Activated CD8-positive, alpha-beta memory T cell treated with anti-CD3 and anti-CD28 coated beads for 36 hours (primary cell): ENCODE results near the gene IL1RAPL1. TPM values are rescaled to one million over a fixed set of nuclear protein-coding genes. Genes with fewer than 3 reads are reported as not detected.

Experiments used
- CTCF ChIA-PET: fragments of 350-600 bp; sonication (Branson Sonifier 250); formaldehyde crosslinking; loops from one replicate; lab custom pipeline; 2021; ENCODE audit warnings: antibody characterized with exemption; lab: Charles Lee
- POLR2A ChIA-PET: fragments of 350-600 bp; sonication (Branson Sonifier 250); formaldehyde crosslinking; loops from one replicate; lab custom pipeline; 2021; ENCODE audit warnings: antibody characterized with exemption; lab: Charles Lee
- total RNA-seq, 2 experiments: library from RNA; stranded (reverse); gene quantifications; one replicate each; pipeline ENCODE4 v1.2.3, GENCODE V29; 2021

Gene IL1RAPL1
- total RNA-seq, 2 experiments from 2014 or later = not detected

DNA sequence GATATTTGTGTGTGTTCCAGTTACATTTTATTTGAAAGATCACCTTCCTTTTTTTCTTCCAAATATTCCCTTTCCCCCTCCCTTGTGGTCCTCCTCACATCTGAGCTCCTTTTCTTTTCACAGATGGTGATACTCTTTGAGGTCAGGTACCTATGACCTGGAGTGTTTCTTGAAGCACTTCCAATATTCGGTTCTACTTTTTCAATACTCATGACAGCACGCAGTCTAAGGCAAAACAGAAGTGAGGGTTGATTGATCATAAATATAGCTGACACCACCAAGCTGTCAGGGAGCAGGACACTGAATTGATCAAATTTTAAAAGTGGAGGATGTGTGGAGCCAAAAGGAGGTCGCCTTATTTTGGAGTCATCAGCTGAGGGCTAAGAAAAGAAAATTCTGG is 1293.7 kb downstream of the IL1RAPL1 start:
- CTCF ChIA-PET = no interaction called here
- POLR2A ChIA-PET = no interaction called here

DNA sequence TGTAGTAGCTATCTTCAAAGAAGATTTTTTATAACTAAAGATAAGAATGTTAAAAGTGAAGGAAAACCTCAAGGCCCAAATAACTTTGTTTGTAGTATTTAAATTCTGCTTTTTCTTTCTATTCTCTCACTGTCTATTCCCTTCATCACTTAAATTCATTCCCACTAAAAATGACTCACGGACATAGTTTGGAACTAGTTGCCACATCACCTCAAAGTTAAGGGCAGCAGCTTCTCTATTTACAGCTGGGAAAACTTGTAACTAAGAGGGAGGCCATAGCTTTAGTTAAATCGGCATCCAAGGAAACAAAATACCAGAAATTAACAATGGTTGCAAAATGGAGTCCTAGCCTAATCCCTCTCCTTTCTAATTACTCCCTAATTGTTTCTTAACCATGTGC is 1302.8 kb downstream of the IL1RAPL1 start:
- ChIA-PET CTCF (no interaction called here), POLR2A (no interaction called here)

DNA sequence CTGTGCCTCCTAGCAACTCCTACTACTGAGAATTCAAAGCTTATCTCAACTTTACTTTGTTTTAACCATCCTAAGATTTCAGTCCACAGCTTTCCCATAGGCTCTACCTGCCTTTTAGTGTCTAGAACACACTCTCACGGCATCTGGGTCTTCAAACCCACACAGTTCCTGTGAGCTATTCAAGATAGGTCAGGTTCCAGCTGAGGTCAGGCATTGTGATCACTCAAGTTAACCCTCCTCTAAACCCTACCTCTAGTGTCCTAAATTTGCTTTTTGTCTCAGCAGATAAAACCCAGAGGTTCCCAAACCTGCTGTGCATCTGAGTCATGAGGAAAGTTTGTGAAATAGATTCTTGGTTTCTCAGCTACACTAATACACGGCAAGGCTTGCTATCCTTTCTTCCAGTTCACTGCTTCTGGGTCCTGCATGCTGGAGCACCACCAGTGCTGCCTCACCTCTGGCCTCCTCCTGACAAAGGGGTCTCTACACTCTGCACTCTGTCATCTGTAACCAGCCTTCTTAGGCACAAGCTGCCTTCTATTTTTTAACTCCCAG is 1303.5 kb downstream of the IL1RAPL1 start:
- CTCF ChIA-PET = no interaction called here
- POLR2A ChIA-PET = no interaction called here

DNA sequence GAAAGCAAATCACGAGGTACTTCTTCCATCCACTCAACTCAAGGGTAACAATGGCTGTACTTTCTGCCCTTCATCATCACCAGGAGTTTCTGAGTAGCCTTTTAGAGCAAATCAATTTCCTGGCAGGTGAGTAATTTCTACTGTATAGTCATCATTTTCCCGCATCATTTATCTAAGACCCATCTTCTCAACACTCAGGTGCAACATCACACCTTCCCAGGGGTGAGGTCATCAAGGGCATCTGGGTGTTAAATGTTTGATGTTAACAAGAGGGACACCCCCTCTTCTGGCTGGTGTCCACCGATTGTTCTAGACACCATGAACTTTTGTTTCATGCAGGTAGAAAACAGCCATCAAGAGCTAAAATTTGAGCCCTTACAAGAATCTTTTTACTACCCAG is 1314.8 kb downstream of the IL1RAPL1 start:
- CTCF ChIA-PET = no interaction called here
- POLR2A ChIA-PET = no interaction called here

DNA sequence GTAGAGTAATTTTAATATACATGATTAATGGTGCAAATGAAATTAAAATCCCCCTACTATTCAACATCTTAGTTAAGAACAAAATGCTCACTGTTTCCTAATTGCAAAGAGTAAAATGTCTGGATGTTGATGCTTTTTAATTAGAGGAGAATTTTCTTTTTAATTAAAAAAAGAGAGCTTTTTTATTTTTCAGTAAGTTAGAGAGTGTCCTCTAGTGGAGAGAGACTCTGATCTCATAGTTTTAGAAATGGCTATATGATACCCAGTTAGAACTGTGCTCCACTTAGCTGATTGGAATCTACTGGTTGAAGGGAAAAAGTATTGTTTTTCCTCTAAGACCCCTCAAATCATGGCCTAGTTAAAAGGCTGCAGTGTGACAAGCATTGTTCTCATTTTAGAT is 1316.1 kb downstream of the IL1RAPL1 start:
- POLR2A ChIA-PET = no interaction called here
- CTCF ChIA-PET = no interaction called here

DNA sequence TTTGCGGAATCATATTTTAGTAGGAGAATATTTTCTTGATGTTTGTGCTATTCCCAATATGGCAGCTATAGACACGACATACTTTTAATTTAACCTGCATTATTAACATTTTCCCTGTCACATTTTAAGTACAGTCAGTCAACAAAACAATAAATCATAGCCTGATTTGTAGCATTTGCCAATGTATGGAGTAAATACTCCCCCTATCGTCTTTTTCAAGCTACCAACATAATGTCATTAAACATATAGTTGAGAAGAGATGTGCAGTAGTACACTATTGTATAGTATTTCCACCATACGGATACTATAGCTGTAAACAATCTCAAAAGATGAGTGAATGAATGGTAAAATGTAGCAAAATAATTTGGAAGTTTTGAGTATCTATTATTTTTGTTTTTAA is 1324.4 kb downstream of the IL1RAPL1 start:
- ChIA-PET POLR2A (no interaction called here), CTCF (no interaction called here)

DNA sequence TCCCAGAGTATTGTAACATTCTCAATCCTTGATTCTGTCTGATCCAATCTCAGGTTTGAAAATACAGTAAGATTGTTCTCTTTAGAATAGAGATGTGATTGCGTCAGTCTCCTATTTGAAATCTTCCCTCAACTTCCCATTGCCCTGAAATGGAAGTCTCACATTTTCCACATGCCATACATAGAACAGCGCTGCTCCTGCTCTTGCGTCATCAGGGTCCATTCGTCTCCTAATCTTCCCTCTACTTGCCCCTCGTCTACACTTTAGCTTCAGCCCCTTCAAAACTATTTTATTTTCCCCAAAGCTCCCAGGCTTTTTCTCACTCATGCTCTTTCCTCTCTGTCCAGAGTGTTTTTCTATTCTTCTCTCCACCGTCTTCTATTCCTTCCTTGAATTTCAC is 1326.4 kb downstream of the IL1RAPL1 start:
- ChIA-PET POLR2A (no interaction called here), CTCF (no interaction called here)

DNA sequence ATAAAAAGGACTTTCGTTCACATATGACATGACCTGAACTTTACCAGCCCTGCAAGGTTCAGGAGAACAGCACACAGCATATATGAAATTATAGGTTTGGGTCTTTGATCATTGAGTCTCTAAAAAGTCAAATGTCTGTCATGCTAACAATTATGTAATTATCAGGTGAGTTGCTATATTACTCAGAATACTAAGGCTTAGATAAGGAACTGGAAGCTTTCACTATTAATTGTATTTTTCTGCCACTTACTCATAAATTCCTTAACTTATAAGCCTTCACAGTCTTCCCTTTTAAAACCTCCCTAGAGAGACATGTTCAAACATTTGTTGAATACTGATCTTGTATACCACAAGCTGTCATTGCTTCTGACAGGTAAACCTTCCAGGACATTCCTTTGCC is 1335.4 kb downstream of the IL1RAPL1 start:
- CTCF ChIA-PET = no interaction called here
- POLR2A ChIA-PET = no interaction called here

DNA sequence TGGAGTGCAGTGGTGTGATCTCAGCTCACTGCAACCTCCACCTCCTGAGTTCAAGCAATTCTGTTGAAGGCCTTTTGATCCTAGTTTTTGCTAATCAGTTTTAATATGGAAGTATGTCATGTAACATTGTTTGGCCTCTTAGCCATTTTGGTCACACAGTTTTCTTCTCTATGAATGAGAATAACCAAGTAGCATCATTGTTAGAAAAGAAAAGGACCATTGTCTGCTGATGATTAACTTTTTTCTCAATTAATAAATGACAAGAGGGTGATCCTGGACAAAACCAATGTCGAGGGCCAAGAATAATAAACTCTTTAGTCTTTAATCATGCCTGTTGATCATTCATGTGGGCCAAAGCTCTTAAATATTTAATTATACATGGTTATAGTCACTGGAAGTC is 1338.8 kb downstream of the IL1RAPL1 start:
- ChIA-PET POLR2A (no interaction called here), CTCF (no interaction called here)

DNA sequence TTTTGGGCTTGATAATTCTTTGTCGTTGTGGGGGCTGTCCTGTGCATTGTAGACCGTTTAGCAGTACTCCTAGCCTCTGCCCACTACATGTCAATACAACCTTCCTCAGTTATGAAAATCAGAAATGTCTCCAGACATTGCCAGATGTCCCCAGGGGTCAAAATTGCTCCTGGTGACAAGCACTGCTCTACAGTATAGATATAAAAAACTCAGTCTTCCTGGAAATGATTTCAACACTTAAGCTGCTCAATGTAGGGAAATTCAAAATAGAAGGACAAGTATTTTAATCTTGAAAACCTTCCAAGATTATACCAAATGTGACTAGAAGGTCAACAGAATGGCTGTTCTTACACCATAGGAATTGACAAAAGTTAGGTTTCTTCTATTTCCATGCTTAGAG is 1339.4 kb downstream of the IL1RAPL1 start:
- POLR2A ChIA-PET = no interaction called here
- CTCF ChIA-PET = no interaction called here

DNA sequence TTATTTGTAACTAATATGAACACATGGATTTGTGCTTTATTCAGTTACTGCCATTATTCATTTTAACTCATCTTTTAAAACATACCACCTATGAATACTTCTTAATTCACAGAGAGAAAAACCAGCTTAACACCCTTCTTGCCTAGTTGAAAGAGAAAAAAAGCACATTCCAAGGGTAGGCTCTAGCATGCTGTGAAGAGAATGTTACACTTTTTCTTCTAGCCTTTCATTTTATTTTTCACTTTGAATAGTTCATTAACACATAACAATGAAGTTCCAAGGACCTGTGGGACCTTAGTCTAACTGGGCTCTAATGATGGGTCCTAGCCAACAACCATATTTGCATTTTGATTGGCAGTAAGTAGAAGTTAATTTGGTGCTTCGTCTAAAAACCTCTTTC is 1348.2 kb downstream of the IL1RAPL1 start:
- ChIA-PET CTCF (no interaction called here), POLR2A (no interaction called here)

DNA sequence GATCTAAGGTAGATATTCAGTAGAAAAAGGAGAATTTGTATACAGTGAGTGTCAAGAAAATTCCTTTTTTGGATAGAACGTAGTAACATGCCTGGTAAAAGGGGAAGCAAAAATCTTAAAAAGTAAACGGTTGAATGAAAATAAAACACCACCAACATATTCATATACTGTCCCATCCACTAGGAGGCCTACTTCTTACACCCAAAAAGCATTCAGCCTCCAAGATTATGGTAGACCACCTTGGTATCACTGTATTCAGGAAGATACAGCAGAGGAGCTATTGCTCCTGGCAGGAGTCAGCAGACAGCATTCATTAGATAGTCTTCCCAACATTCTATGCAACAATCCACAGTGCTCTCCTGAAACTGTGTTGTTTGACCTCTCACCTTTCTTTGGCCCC is 1353.5 kb downstream of the IL1RAPL1 start:
- POLR2A ChIA-PET = no interaction called here
- CTCF ChIA-PET = no interaction called here

DNA sequence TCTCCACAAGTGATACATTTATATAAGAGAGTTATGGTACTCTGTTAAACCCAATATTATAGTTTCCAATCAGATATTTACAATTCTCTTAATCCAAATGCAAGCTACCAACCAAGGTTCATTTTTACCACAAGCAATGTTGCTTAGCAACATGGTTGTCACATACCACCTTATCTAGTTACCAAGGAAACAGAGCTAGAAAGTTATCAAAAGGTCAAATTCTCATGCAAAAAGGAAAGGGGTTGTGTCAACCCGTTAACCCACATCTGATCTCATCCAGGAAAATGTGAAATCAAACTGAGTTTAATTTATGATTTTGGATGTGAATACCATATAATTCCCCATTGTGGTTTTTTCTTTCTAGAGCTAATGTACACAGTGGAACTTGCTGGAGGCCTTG is 1354.0 kb downstream of the IL1RAPL1 start:
- ChIA-PET POLR2A (no interaction called here), CTCF (no interaction called here)

DNA sequence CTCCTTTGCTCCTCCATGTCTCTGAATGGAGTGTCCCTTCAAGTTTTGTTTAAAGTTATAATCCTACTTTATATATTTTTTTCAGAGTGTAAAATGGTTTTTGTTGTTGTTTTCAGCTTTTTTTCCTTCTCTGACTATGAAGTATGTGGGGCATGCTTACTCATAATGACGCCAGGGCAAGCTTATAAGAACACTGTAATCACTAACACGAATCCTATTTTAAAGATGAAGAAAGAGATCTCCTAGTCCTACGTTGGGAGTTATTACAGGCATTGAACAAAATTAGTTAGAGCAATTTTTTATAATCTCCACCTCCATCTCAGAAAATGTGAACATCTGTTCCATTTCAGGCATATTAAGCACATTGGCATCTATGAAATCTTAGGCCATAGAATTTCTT is 1360.0 kb downstream of the IL1RAPL1 start:
- CTCF ChIA-PET = no interaction called here
- POLR2A ChIA-PET = no interaction called here

DNA sequence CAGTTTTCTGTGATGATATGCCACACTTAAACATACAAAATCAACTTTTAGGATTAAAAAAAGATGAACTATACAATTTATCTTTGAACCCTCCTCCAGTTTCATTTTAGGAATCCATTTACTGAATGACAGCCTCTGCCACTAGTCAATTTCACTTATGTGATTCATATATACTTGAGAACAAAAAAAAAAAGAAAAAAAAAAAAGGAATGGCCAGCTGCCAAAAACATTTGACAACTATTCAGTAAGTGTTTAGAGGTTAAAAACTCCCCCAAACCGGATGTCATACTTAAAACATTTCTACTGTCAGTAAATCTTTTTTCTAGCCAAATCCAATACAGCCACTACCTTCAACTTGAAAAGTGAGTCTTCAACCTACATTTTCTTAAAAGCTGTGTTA is 1361.4 kb downstream of the IL1RAPL1 start:
- POLR2A ChIA-PET = no interaction called here
- CTCF ChIA-PET = no interaction called here

DNA sequence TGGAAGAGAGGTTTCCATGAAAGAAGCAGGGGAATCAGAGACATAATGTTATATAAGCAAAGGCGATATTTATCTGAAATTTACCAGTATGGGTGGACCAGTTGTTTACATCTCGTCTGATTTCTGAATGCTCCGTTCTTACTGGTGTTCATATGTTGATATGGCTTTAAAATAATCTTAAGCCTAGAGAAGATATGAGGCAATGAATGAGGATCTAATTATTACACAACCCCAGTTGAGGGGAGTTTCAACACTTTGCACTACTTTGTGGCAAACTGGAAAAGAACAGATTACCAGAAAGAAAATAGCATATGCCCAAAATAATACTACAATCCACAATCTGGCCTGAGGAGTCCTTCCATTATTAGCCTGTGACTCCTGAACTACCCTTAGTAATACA is 1364.8 kb downstream of the IL1RAPL1 start:
- ChIA-PET CTCF (no interaction called here), POLR2A (no interaction called here)

DNA sequence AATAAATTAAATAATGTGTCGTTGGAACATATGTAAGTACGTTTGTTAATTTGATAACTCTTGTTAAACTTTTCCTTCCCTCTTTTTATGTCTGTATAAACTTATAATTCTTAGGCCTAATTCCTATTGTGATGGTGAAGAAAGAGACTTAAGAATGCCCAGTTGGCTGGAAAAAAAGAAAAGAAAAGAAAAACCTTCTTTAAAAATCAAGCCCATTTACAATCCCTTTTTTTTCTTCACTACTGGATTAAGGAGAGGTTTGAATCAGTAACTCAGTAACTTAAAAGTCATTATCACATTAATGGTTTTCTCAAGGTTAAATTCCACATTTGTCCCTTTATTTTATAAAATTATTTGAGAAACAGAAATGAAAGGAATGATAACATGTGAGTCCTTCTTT is 1374.8 kb downstream of the IL1RAPL1 start:
- ChIA-PET POLR2A (no interaction called here), CTCF (no interaction called here)

DNA sequence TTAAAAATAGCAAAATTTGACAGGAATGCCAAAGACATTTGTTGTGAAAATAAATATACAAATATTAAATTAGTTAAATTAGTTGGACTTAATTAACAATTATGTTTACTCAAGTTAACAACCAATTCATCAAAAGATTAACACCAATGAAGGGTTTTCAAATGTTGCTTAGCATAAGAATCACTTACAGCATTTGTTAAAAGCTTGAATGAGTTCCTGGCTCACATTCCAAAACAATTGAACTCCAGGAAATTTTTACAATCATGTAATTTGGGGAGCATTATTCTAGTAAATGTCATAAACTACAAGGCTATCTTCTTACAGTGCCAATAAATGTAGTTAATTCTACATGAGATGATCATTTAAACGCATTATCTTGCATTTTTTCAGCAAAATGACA is 1378.4 kb downstream of the IL1RAPL1 start:
- POLR2A ChIA-PET = no interaction called here
- CTCF ChIA-PET = no interaction called here

DNA sequence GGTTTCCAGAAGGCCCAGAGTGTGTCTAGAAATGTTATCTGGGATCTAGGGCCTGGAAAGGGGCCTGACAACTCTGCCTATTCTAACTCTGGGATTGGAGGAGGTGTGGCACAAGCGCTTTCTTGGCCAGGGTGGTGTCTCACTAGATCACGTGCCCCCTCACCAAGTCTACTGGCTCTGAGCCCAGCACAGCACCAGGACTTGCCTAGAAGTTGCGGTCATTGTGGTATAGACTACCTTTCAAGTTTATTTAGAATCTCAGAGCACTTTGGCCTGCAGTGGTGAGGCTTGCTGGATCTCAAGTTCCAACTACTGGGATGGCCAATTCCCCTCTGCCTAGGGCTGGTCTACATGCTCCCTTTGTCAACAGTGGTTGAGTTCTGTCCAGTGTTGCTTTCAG is 1404.8 kb downstream of the IL1RAPL1 start:
- ChIA-PET CTCF (no interaction called here), POLR2A (no interaction called here)

DNA sequence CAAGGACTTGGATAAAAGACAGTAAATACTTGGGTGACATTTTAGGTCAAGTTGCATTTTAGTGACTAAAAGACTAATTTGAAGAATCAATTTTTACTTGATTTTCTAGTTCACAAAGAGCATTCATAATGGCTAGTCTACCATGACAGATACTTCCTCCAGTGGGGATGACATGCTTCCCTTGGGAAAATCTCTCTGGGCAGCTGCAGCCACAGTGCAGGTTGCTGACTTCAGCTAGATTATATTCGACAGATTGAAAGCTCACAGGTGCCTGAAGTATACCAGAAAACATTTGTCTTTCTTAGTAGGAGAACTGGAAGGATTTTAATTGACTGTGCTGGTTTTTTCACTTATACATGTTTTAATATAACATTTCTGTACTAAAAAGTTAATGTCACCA is 1418.6 kb downstream of the IL1RAPL1 start:
- CTCF ChIA-PET = no interaction called here
- POLR2A ChIA-PET = no interaction called here
